ENCODE data around the gene ZNF451. TPM values are rescaled to one million over a fixed set of nuclear protein-coding genes. Genes with fewer than 3 reads are reported as not detected.

The ZNF451 gene
- total RNA-seq, 5 donors from 2014 or later (not counting 1 experiment from before 2014, with no cell fraction given): 68.0 to 124 (median 78.1) TPM

GRCh38 chr6:57147401-57147800 lies 57.4 kb downstream of the ZNF451 start:
- Mint-ChIP-seq H3K4me3 (no peak overlapping the region), H3K27ac (no peak overlapping the region), H3K9me3 (peaks cover 0 to under 1% (median 0%) of the 10 kb centered on the region in 3 donors), H3K36me3 (peaks cover 76% of the 10 kb centered on the region), H3K27me3 (no peaks in the 10 kb centered on the region), H3K4me1 (peaks cover 15 to 24% (median 18%) of the 10 kb centered on the region in 3 donors)
- Histone ChIP-seq H3K36me3 (ENCODE audit: control insufficient read depth in 2 of 2, extremely low read depth in 1 of 2, insufficient read depth in 1 of 2, low read length in 1 of 2) (peaks cover 0 to 34% of the 10 kb centered on the region in 2 donors), H3K27ac (ENCODE audit: low read length) (no peak overlapping the region), H3K9me3 (no peaks in the 10 kb centered on the region), H3K4me1 (ENCODE audit: control insufficient read depth in 1 of 2, extremely low read depth in 1 of 2, insufficient read depth in 2 of 2, low read length in 2 of 2) (no peaks in the 10 kb centered on the region), H3K4me3 (ENCODE audit: control insufficient read depth in 1 of 2, extremely low read depth in 1 of 2, low read length in 1 of 2) (no peak overlapping the region), H3K27me3 (replicated peaks in 1 of 2; ENCODE audit: control insufficient read depth in 2 of 2, extremely low read depth in 1 of 2, insufficient read depth in 2 of 2, low read length in 1 of 2) (no peaks in the 10 kb centered on the region)
- ATAC-seq (replicated peaks in 1 of 4) (no peak), DNase-seq (no peak)
- ChIA-PET CTCF (interaction anchor here in 1 of 2 donors (0.6 kb wide), 1 partner anchor 34 kb away, joined by 4 read pairs; no protein-coding TSS in a partner anchor), POLR2A (no interaction called here)
- 94% methylated on average over 2 of the region's 5 CpGs for WGBS (ENCODE audit: insufficient coverage)

- Mint-ChIP-seq H3K4me1 (peaks cover 15 to 24% (median 18%) of the 10 kb centered on the region in 3 donors), H3K36me3 (peaks cover 71% of the 10 kb centered on the region), H3K4me3 (peak overlapping the region in 2 of 3 donors; percentile 5 to 15), H3K9me3 (no peaks in the 10 kb centered on the region), H3K27me3 (no peaks in the 10 kb centered on the region), H3K27ac (peak overlapping the region in 1 of 2 donors; percentile 85)
- H3K4me1 ChIP-seq (ENCODE audit: control insufficient read depth in 1 of 2, extremely low read depth in 1 of 2, insufficient read depth in 2 of 2, low read length in 2 of 2): no peaks in the 10 kb centered on the region
- no peaks in the 10 kb centered on the region for H3K27me3 ChIP-seq (replicated peaks in 1 of 2; ENCODE audit: control insufficient read depth in 2 of 2, extremely low read depth in 1 of 2, insufficient read depth in 2 of 2, low read length in 1 of 2)
- no peaks in the 10 kb centered on the region for H3K9me3 ChIP-seq
- ChIA-PET CTCF (no interaction called here), POLR2A (no interaction called here)
- H3K36me3 ChIP-seq (ENCODE audit: control insufficient read depth in 2 of 2, extremely low read depth in 1 of 2, insufficient read depth in 1 of 2, low read length in 1 of 2): peaks cover 0 to 39% of the 10 kb centered on the region in 2 donors
- peak in 2 of 4 experiments; percentile 27 to 37 for ATAC-seq (replicated peaks in 1 of 4)
- H3K27ac ChIP-seq (ENCODE audit: low read length): no peak overlapping the region
- H3K4me3 ChIP-seq (ENCODE audit: control insufficient read depth in 1 of 2, extremely low read depth in 1 of 2, low read length in 1 of 2): no peak overlapping the region
- 37% methylated on average over 2 of the region's 7 CpGs for WGBS (ENCODE audit: insufficient coverage)
- DNase-seq: no peak
These were observed 58.2 kb downstream of the ZNF451 start for GRCh38 chr6:57147955-57148858.

GRCh38 chr6:57158658-57159057 lies 68.7 kb downstream of the ZNF451 start:
- Mint-ChIP-seq H3K27me3 (no peaks in the 10 kb centered on the region), H3K4me1 (no peaks in the 10 kb centered on the region), H3K9me3 (no peaks in the 10 kb centered on the region), H3K27ac (no peak overlapping the region), H3K36me3 (peaks cover 55% of the 10 kb centered on the region), H3K4me3 (no peak overlapping the region)
- Histone ChIP-seq H3K4me1 (ENCODE audit: control insufficient read depth in 1 of 2, extremely low read depth in 1 of 2, insufficient read depth in 2 of 2, low read length in 2 of 2) (no peaks in the 10 kb centered on the region), H3K27me3 (replicated peaks in 1 of 2; ENCODE audit: control insufficient read depth in 2 of 2, extremely low read depth in 1 of 2, insufficient read depth in 2 of 2, low read length in 1 of 2) (no peaks in the 10 kb centered on the region), H3K36me3 (ENCODE audit: control insufficient read depth in 2 of 2, extremely low read depth in 1 of 2, insufficient read depth in 1 of 2, low read length in 1 of 2) (peaks cover 7 to 20% of the 10 kb centered on the region in 2 donors), H3K9me3 (no peaks in the 10 kb centered on the region), H3K27ac (ENCODE audit: low read length) (no peak overlapping the region), H3K4me3 (ENCODE audit: control insufficient read depth in 1 of 2, extremely low read depth in 1 of 2, low read length in 1 of 2) (no peak overlapping the region)
- POLR2A ChIA-PET: no interaction called here
- DNase-seq (no peak), ATAC-seq (replicated peaks in 1 of 4) (no peak)
- CTCF ChIA-PET: interaction anchor here in 1 of 2 donors (0.6 to 0.7 kb wide), 2 partner anchors 25 to 128 kb away, joined by 3 to 5 read pairs; no protein-coding TSS in a partner anchor

- no peak overlapping the region for H3K27ac Mint-ChIP-seq
- Histone ChIP-seq H3K36me3 (ENCODE audit: control insufficient read depth in 2 of 2, extremely low read depth in 1 of 2, insufficient read depth in 1 of 2, low read length in 1 of 2) (peaks cover 7 to 17% of the 10 kb centered on the region in 2 donors), H3K9me3 (no peaks in the 10 kb centered on the region), H3K27ac (ENCODE audit: low read length) (no peak overlapping the region), H3K4me1 (ENCODE audit: control insufficient read depth in 1 of 2, extremely low read depth in 1 of 2, insufficient read depth in 2 of 2, low read length in 2 of 2) (no peaks in the 10 kb centered on the region), H3K27me3 (replicated peaks in 1 of 2; ENCODE audit: control insufficient read depth in 2 of 2, extremely low read depth in 1 of 2, insufficient read depth in 2 of 2, low read length in 1 of 2) (no peaks in the 10 kb centered on the region), H3K4me3 (ENCODE audit: control insufficient read depth in 1 of 2, extremely low read depth in 1 of 2, low read length in 1 of 2) (no peak overlapping the region)
- H3K4me1 Mint-ChIP-seq: no peaks in the 10 kb centered on the region
- no peak overlapping the region for H3K4me3 Mint-ChIP-seq
- ATAC-seq (replicated peaks in 1 of 4): no peak
- no CpG with 5 or more reads among the region's 2 CpGs for WGBS (ENCODE audit: insufficient coverage)
- no peak for DNase-seq
- H3K9me3 Mint-ChIP-seq: no peaks in the 10 kb centered on the region
- H3K36me3 Mint-ChIP-seq: peaks cover 56% of the 10 kb centered on the region
- H3K27me3 Mint-ChIP-seq: no peaks in the 10 kb centered on the region
- CTCF ChIA-PET: interaction anchor here in 1 of 2 donors (0.6 kb wide), 1 partner anchor 128 kb away, joined by 5 read pairs; no protein-coding TSS in a partner anchor
- POLR2A ChIA-PET: no interaction called here
These were observed 69.1 kb downstream of the ZNF451 start for GRCh38 chr6:57159127-57159526.

GRCh38 chr6:57162028-57162427 lies 72.0 kb downstream of the ZNF451 start:
- H3K9me3 Mint-ChIP-seq: peaks cover 0 to 11% (median 8%) of the 10 kb centered on the region in 3 donors
- peaks cover 64% of the 10 kb centered on the region for H3K36me3 Mint-ChIP-seq
- H3K4me1 Mint-ChIP-seq: no peaks in the 10 kb centered on the region
- 100% methylated on average over 1 of the region's 2 CpGs for WGBS (ENCODE audit: insufficient coverage)
- ATAC-seq (replicated peaks in 1 of 4): no peak
- ChIA-PET CTCF (interaction anchor here in 1 of 2 donors (1.4 to 1.5 kb wide), 2 partner anchors 8 to 10 kb away, joined by 3 to 7 read pairs; partner anchors contain the start of gene BAG2), POLR2A (no interaction called here)
- Histone ChIP-seq H3K9me3 (no peaks in the 10 kb centered on the region), H3K4me3 (ENCODE audit: control insufficient read depth in 1 of 2, extremely low read depth in 1 of 2, low read length in 1 of 2) (no peak overlapping the region), H3K27ac (ENCODE audit: low read length) (no peak overlapping the region), H3K4me1 (ENCODE audit: control insufficient read depth in 1 of 2, extremely low read depth in 1 of 2, insufficient read depth in 2 of 2, low read length in 2 of 2) (no peaks in the 10 kb centered on the region), H3K27me3 (replicated peaks in 1 of 2; ENCODE audit: control insufficient read depth in 2 of 2, extremely low read depth in 1 of 2, insufficient read depth in 2 of 2, low read length in 1 of 2) (no peaks in the 10 kb centered on the region), H3K36me3 (ENCODE audit: control insufficient read depth in 2 of 2, extremely low read depth in 1 of 2, insufficient read depth in 1 of 2, low read length in 1 of 2) (peaks cover 7 to 10% of the 10 kb centered on the region in 2 donors)
- H3K4me3 Mint-ChIP-seq: no peak overlapping the region
- DNase-seq: no peak
- no peak overlapping the region for H3K27ac Mint-ChIP-seq
- no peaks in the 10 kb centered on the region for H3K27me3 Mint-ChIP-seq

- Histone ChIP-seq H3K4me1 (ENCODE audit: control insufficient read depth in 1 of 2, extremely low read depth in 1 of 2, insufficient read depth in 2 of 2, low read length in 2 of 2) (no peaks in the 10 kb centered on the region), H3K36me3 (ENCODE audit: control insufficient read depth in 2 of 2, extremely low read depth in 1 of 2, insufficient read depth in 1 of 2, low read length in 1 of 2) (peaks cover 7 to 10% of the 10 kb centered on the region in 2 donors), H3K27ac (ENCODE audit: low read length) (no peak overlapping the region), H3K27me3 (replicated peaks in 1 of 2; ENCODE audit: control insufficient read depth in 2 of 2, extremely low read depth in 1 of 2, insufficient read depth in 2 of 2, low read length in 1 of 2) (no peaks in the 10 kb centered on the region), H3K9me3 (no peaks in the 10 kb centered on the region), H3K4me3 (ENCODE audit: control insufficient read depth in 1 of 2, extremely low read depth in 1 of 2, low read length in 1 of 2) (no peak overlapping the region)
- Mint-ChIP-seq H3K4me3 (no peak overlapping the region), H3K27me3 (no peaks in the 10 kb centered on the region), H3K9me3 (peaks cover 0 to 11% (median 8%) of the 10 kb centered on the region in 3 donors), H3K4me1 (no peaks in the 10 kb centered on the region), H3K27ac (no peak overlapping the region), H3K36me3 (peaks cover 63% of the 10 kb centered on the region)
- WGBS (ENCODE audit: insufficient coverage): no CpG with 5 or more reads among the region's 3 CpGs
- ChIA-PET CTCF (interaction anchor here in 1 of 2 donors (0.6 to 1.5 kb wide), 3 partner anchors 9 to 32 kb away, joined by 3 to 7 read pairs (median 3); partner anchors contain the start of gene BAG2), POLR2A (interaction anchor here in 1 of 2 donors (0.6 kb wide), 1 partner anchor 8 kb away, joined by 3 read pairs; no protein-coding TSS in a partner anchor)
- DNase-seq: no peak
- ATAC-seq (replicated peaks in 1 of 4): no peak
These were observed 72.5 kb downstream of the ZNF451 start for GRCh38 chr6:57162516-57162915.

Data from T-cell (primary cell).